Measurements from ENCODE around the gene ATP6V0E1.
"Not testable (repeated sequence)": the region's sequence is repeated elsewhere in the genome, so short reads cannot be mapped to it uniquely, and the experiment has no call there.

The ATP6V0E1 gene

GRCh38 chr5:173039188-173039587 lies 55.6 kb downstream of the ATP6V0E1 start:
- no peak for DNase-seq

GRCh38 chr5:173039964-173040363 lies 56.4 kb downstream of the ATP6V0E1 start:
- DNase-seq, result no peak

GRCh38 chr5:173041881-173042762 lies 58.6 kb downstream of the ATP6V0E1 start:
- no peak for DNase-seq

- no peak for DNase-seq
Measured at GRCh38 chr5:173042763-173043107, 59.2 kb downstream of the ATP6V0E1 start.

- no peak for DNase-seq
Measured at GRCh38 chr5:173045474-173045873, 61.9 kb downstream of the ATP6V0E1 start.

GRCh38 chr5:173047096-173047837 lies 63.7 kb downstream of the ATP6V0E1 start:
- not testable (repeated sequence) for DNase-seq

GRCh38 chr5:173047838-173048105 lies 64.2 kb downstream of the ATP6V0E1 start:
- DNase-seq, result no peak

- DNase-seq, result no peak
Measured at GRCh38 chr5:173050791-173051190, 67.2 kb downstream of the ATP6V0E1 start.

GRCh38 chr5:173051746-173052145 lies 68.2 kb downstream of the ATP6V0E1 start:
- DNase-seq, result no peak

- DNase-seq, result no peak
Measured at GRCh38 chr5:173053041-173053440, 69.5 kb downstream of the ATP6V0E1 start.

GRCh38 chr5:173055042-173055721 lies 71.6 kb downstream of the ATP6V0E1 start:
- no peak for DNase-seq

GRCh38 chr5:173055722-173055982 lies 72.1 kb downstream of the ATP6V0E1 start:
- no peak for DNase-seq

GRCh38 chr5:173055983-173056782 lies 72.6 kb downstream of the ATP6V0E1 start, which contains the start of gene CREBRF:
Gene CREBRF, plus strand, starts transcription at chr5:173056352. Its CDS starts 24,424 bp downstream, at chr5:173080776.
- peak; percentile 96 to 99 (median 98) for DNase-seq

- no peak for DNase-seq
Measured at GRCh38 chr5:173056783-173057061, 73.2 kb downstream of the ATP6V0E1 start.

- DNase-seq, result peak; percentile 95 to 99 (median 98)
Measured at GRCh38 chr5:173057062-173057924, 73.7 kb downstream of the ATP6V0E1 start.

GRCh38 chr5:173062141-173062540 lies 78.6 kb downstream of the ATP6V0E1 start:
- no peak for DNase-seq

- DNase-seq, result peak in 1 of 5 experiments; percentile 48
Measured at GRCh38 chr5:173065155-173065554, 81.6 kb downstream of the ATP6V0E1 start.

GRCh38 chr5:173069671-173070070 lies 86.1 kb downstream of the ATP6V0E1 start:
- no peak for DNase-seq

GRCh38 chr5:173075137-173075843 lies 91.7 kb downstream of the ATP6V0E1 start:
- DNase-seq, result no peak

GRCh38 chr5:173075970-173076369 lies 92.4 kb downstream of the ATP6V0E1 start:
- DNase-seq, result no peak

- not testable (repeated sequence) for DNase-seq
Measured at GRCh38 chr5:173076471-173076870, 92.9 kb downstream of the ATP6V0E1 start.

Measured in T-helper 2 cell (primary cell).